ENCODE results near the gene QRICH2. TPM values are rescaled to one million over a fixed set of nuclear protein-coding genes. Genes with fewer than 3 reads are reported as not detected.
A peak's percentile ranks its signal among the peaks of the same experiment; 100 is the strongest.

Gene QRICH2
- total RNA-seq, 1 donor from 2014 or later, result 12.2 TPM

- no peak overlapping the region for H3K27ac Mint-ChIP-seq (ENCODE audit: unreplicated experiment)
- H3K4me1 Mint-ChIP-seq (ENCODE audit: low read depth, unreplicated experiment), result no peaks in the 10 kb centered on the region
Observed at GRCh38 chr17:76278952-76279741, 28.9 kb downstream of the QRICH2 start.

GRCh38 chr17:76278268-76278908, 29.7 kb downstream of the QRICH2 start:
- DNase-seq, result no peak
- TF ChIP-seq CTCF (IDR thresholded peaks at IDR 0.05; ENCODE audit: partially characterized antibody, unreplicated experiment), result no peak
- Mint-ChIP-seq H3K9me3 (ENCODE audit: unreplicated experiment) (peaks cover 4% of the 10 kb centered on the region), H3K4me1 (ENCODE audit: low read depth, unreplicated experiment) (no peaks in the 10 kb centered on the region), H3K27ac (ENCODE audit: unreplicated experiment) (no peak overlapping the region), H3K4me3 (ENCODE audit: unreplicated experiment) (no peak overlapping the region), H3K36me3 (ENCODE audit: unreplicated experiment) (no peaks in the 10 kb centered on the region), H3K27me3 (ENCODE audit: unreplicated experiment) (peaks cover 2% of the 10 kb centered on the region)

More at GRCh38 chr17:76278952-76279741, 28.9 kb downstream of the QRICH2 start:
- H3K36me3 Mint-ChIP-seq (ENCODE audit: unreplicated experiment), result no peaks in the 10 kb centered on the region
- H3K27me3 Mint-ChIP-seq (ENCODE audit: unreplicated experiment), result peaks cover 2% of the 10 kb centered on the region
- TF ChIP-seq CTCF (IDR thresholded peaks at IDR 0.05; ENCODE audit: partially characterized antibody, unreplicated experiment), result peak; percentile 100
- DNase-seq, result peak; percentile 91
- H3K4me3 Mint-ChIP-seq (ENCODE audit: unreplicated experiment), result no peak overlapping the region
- peaks cover 4% of the 10 kb centered on the region for H3K9me3 Mint-ChIP-seq (ENCODE audit: unreplicated experiment)

DNA sequence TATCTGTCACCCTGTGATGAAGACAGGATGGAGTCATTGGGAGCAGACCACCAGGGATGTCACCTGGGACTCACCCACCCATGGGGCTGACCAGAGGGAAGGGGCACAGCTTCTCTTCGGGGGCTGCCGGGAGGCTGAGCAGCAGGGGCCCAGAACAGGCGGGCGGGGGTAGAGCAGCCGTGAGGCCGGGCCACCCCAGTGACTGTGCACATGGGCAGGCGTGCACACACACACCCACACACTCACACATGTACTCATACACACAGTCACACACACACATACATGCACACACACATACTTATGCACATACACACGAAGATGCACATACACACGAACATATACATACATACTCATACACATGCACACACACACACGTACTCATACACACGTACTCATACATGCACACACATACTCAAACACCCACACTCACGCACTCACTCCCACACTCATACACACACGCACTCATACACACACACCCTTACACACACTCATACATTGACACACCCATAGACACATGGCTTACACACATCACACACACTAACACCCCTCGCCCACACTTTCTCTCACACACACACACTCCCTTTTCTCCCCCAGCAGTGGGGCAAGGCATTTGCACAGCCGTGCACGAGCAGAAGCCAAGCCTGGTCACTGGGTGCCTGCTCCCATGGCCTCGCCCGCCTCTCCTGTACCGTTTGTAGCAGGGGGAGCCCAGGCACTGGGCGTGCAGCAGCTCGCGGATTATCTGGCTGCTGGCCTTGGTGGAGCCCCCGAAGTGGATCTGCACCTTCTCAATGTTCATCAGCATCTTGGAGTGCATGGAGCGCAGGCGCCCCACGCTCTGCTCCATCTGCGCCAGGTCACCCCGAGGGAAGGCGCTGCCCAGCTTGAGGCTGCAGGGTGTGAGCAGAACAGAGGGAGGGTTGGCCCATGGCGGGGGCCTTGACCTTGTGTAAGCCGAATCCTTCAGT, 30.5 kb downstream of the QRICH2 start:
- TF ChIP-seq CTCF (IDR thresholded peaks at IDR 0.05; ENCODE audit: partially characterized antibody, unreplicated experiment), result no peak
- H3K27ac Mint-ChIP-seq (ENCODE audit: unreplicated experiment), result no peak overlapping the region
- no peaks in the 10 kb centered on the region for H3K36me3 Mint-ChIP-seq (ENCODE audit: unreplicated experiment)
- no peak for DNase-seq
- no peak overlapping the region for H3K4me3 Mint-ChIP-seq (ENCODE audit: unreplicated experiment)
- no peaks in the 10 kb centered on the region for H3K4me1 Mint-ChIP-seq (ENCODE audit: low read depth, unreplicated experiment)
- peaks cover 4% of the 10 kb centered on the region for H3K9me3 Mint-ChIP-seq (ENCODE audit: unreplicated experiment)
- H3K27me3 Mint-ChIP-seq (ENCODE audit: unreplicated experiment), result peaks cover 2% of the 10 kb centered on the region

DNA sequence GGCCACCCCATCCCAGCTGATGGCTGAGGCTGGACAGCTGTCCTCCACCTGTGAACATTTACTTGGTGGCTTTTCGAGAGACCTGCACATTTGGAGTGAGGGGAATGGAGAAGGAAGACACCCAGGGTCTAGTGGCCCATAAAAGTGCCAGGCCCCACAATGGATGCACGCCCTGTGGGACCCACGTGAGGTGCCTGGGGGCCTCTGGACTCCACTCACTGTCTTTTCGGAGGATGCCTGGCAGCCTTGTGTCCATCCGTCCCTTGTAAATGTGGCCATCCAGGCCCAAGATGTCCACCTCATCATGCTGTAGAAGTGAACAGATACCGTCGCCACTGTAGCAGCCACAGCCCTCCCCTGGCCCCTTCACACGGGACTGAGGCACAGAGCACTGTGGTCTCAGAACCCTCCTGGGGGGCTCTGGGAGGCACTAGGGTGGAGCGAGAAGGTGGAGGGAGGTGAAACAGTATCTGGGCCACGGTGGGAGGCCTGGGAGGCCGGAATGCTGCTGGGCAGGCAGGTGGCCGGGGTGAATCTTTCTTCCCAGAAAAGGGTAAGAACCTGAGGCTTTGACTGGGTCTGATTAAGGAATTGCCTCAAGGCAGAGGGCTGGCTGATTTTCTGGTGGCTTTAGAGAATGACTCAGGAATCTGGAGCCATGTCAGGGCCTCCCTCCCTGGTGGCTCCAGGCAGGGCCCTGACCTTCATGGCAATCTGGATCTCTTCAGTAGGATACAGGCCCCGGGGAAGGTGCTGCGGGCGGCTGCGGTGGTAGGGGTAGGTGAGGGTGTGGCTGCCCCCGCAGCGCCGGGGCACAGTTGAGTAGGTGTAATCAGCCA, 31.4 kb downstream of the QRICH2 start:
- DNase-seq, result no peak
- Mint-ChIP-seq H3K36me3 (ENCODE audit: unreplicated experiment) (no peaks in the 10 kb centered on the region), H3K9me3 (ENCODE audit: unreplicated experiment) (peaks cover 4% of the 10 kb centered on the region), H3K27ac (ENCODE audit: unreplicated experiment) (no peak overlapping the region), H3K4me3 (ENCODE audit: unreplicated experiment) (no peak overlapping the region), H3K27me3 (ENCODE audit: unreplicated experiment) (no peaks in the 10 kb centered on the region), H3K4me1 (ENCODE audit: low read depth, unreplicated experiment) (no peaks in the 10 kb centered on the region)
- no peak for TF ChIP-seq CTCF (IDR thresholded peaks at IDR 0.05; ENCODE audit: partially characterized antibody, unreplicated experiment)

Measured in glutamatergic neuron (in vitro differentiated cells).